GM12891 (cell line): Measurements from ENCODE around the gene SLC22A24.
"Not testable (repeated sequence)": the region's sequence is repeated elsewhere in the genome, so short reads cannot be mapped to it uniquely, and the experiment has no call there.

ENCODE experiments used
- DNase-seq: peaks from one replicate; pipeline ENCODE4 v3.0.0; 2011; ENCODE audit warnings: low spot score; ENCODE audit not compliant: insufficient read length
- FAIRE-seq: peaks from 2 replicates; lab custom pipeline; 2011; peaks lifted over from hg19 to GRCh38; lab: Jason Lieb, UNC
- PAX5 ChIP-seq: IDR thresholded peaks from 2 replicates; pipeline ENCODE4 v1.6.1; 2011; ENCODE audit warnings: low read length, moderate library complexity, mild to moderate bottlenecking; ENCODE audit not compliant: insufficient read depth, severe bottlenecking
- POLR2A ChIP-seq: IDR thresholded peaks from 2 replicates; pipeline ENCODE4 v1.6.1; 2011; ENCODE audit warnings: low read depth, low read length, control low read depth
- POLR2AphosphoS5 ChIP-seq: IDR thresholded peaks from 2 replicates; pipeline ENCODE4 v1.6.1; 2011; ENCODE audit warnings: low read depth, low read length, control low read depth
- POU2F2 ChIP-seq: IDR thresholded peaks from 2 replicates; pipeline ENCODE4 v1.6.1; 2011; ENCODE audit warnings: low read depth, mild to moderate bottlenecking, control low read depth, low read length, moderate library complexity
- SPI1 ChIP-seq: IDR thresholded peaks from 2 replicates; pipeline ENCODE4 v1.6.1; 2011; ENCODE audit warnings: low read depth, low read length, control low read depth
- TAF1 ChIP-seq: IDR thresholded peaks from 2 replicates; pipeline ENCODE4 v1.6.1; 2011; ENCODE audit warnings: low read depth, low read length, control low read depth

SLC22A24 gene

DNA sequence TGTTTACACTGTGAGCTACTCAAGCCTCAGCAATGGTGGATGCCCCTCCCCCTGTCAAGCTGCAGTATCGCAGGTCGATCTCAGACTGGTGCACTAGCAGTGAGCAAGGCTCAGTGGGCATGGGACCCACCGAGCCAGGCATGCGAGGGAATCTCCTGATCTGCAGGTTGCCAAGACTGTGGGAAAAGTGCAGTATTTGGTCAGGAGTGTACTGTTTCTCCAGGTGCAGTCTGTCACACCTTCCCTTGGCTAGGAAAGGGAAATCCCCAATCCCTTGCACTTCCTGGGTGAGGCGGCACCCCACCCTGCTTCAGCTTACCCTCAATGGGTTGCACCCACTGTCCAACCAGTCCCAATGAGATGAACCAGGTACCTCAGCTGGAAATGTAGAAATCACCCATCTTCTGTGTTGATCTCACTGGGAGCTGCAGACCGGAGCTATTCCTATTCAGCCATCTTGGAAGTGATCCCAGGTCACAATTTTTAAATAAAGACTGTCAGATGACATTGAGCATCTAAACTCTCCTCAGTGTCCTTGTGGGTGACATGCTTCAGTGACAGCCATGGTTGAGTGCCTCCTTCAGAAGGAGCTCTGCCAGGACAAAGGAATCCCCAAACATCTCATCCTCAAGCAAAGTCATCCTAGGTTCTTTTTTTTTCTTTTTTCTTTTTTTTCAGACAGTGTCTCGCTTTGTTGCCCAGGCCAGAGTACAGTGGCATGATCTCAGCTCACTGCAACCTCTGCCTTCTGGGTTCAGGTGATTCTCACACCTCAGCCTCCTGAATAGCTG lies 10.8 kb downstream of the SLC22A24 start:
- no peak for TF ChIP-seq PAX5
- TF ChIP-seq TAF1, result no peak
- TF ChIP-seq POLR2A, result no peak
- TF ChIP-seq SPI1, result no peak
- no peak for TF ChIP-seq POU2F2
- no peak for TF ChIP-seq POLR2AphosphoS5
- no peak for FAIRE-seq
- DNase-seq, result no peak

- DNase-seq, result no peak
- FAIRE-seq, result no peak
- no peak for TF ChIP-seq PAX5
- TF ChIP-seq SPI1, result no peak
- TF ChIP-seq TAF1, result no peak
- no peak for TF ChIP-seq POU2F2
- no peak for TF ChIP-seq POLR2A
- TF ChIP-seq POLR2AphosphoS5, result no peak
Measured at GRCh38 chr11:63099555-63099954, 44.5 kb downstream of the SLC22A24 start.

DNA sequence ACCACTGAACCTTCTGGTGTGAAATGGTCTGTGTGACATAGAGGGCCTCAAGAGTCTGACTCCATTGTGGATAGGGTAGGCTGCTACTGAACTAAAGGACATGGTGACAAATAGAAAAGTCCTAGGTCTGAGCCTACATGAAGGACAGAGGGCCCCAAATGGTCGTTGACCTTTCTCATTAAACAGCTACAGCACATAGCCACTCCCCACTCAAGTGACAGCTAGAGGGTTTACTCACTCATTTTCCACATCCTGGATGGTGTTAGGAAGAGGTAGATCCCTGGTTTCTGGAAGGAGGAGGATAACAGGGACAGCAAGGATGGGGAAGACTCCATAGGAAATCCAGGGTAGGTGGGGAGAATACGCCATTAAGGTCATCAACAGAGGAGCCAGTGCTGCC lies 63.3 kb downstream of the SLC22A24 start:
- DNase-seq (no peak), FAIRE-seq (no peak)
- no peak for TF ChIP-seq POLR2A
- no peak for TF ChIP-seq POLR2AphosphoS5
- TF ChIP-seq SPI1, result no peak
- TF ChIP-seq TAF1, result no peak
- TF ChIP-seq POU2F2, result no peak
- no peak for TF ChIP-seq PAX5

DNA sequence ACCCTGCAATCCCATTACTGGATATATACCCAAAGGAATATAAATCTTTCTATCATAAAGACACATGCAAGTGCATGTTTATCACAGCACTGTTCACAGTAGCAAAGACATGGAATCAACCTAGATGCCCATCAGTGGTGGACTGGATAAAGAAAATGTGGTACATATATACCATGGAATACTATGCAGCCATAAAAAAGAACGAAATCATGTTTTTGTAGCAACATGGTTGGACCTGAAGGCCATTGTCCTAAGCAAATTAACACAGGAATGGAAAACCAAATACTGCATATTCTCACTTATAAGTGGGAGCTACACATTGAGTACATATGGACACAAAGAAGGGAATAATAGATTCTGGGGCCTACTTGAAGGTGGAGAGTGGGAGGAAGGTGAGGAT lies 97.8 kb downstream of the SLC22A24 start:
- FAIRE-seq, DNase-seq: not testable (repeated sequence)

GRCh38 chr11:63042596-63042995 lies 101.4 kb downstream of the SLC22A24 start:
- no peak for DNase-seq
- FAIRE-seq, result no peak
- no peak for TF ChIP-seq POU2F2
- no peak for TF ChIP-seq SPI1
- no peak for TF ChIP-seq POLR2A
- no peak for TF ChIP-seq PAX5
- TF ChIP-seq TAF1, result no peak
- no peak for TF ChIP-seq POLR2AphosphoS5

DNA sequence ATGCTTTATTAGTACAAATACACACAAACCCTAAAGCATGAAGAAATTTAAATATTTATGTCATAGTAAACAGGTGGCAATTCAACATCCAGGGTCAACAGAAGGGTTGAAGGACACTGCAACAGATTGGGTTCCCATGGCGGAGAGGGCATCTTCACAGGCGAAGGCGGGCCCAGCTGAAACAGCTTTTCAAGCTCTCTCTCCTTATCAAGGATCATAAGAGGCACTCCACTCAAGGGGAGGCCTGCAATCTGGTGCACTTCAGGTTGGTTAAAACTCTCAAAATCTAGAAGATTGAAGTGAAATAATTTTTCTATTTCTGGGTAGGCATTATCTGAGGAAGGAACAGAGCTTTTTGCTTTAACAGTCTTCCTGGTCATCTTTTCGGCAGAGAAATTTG lies 111.6 kb downstream of the SLC22A24 start:
- no peak for TF ChIP-seq PAX5
- TF ChIP-seq POU2F2, result no peak
- no peak for TF ChIP-seq TAF1
- no peak for TF ChIP-seq POLR2AphosphoS5
- TF ChIP-seq POLR2A, result no peak
- TF ChIP-seq SPI1, result no peak
- DNase-seq (no peak), FAIRE-seq (no peak)
